Gastroesophageal sphincter (tissue), 3 donors: ENCODE measurements around the gene SLFN13.

Source experiments
- CTCF ChIP-seq, 4 experiments: fragments of 200-600 bp in 2 of 4; fragments of 450-650 bp in 2 of 4; sonication (generic) in 1 of 4; IDR thresholded peaks; one replicate each; pipeline ENCODE4 v1.5.1; 2017 to 2019; ENCODE audit warnings: antibody characterized with exemption in 4 of 4, mild to moderate bottlenecking in 2 of 4, moderate library complexity in 2 of 4
- POLR2A ChIP-seq, 2 donors: fragments of 450-650 bp; IDR thresholded peaks; one replicate each; pipeline ENCODE4 v1.6.1; 2017; ENCODE audit warnings: antibody characterized with exemption in 2 of 2, mild to moderate bottlenecking in 2 of 2, moderate library complexity in 1 of 2
- POLR2AphosphoS5 ChIP-seq: sonication (generic); formaldehyde crosslinking; IDR thresholded peaks from one replicate; pipeline ENCODE4 v1.6.1; 2017; ENCODE audit warnings: antibody characterized with exemption

GRCh38 chr17:35489944-35490343 is 41.4 kb upstream of the SLFN13 start:
- no peak for TF ChIP-seq POLR2AphosphoS5
- TF ChIP-seq CTCF (IDR thresholded peaks at IDR 0.05) = no peak
- TF ChIP-seq POLR2A (IDR thresholded peaks at IDR 0.05) = no peak
